Stimulated activated naive CD4-positive, alpha-beta T cell (primary cell): ENCODE measurements around the gene BRIX1.
"Not testable (repeated sequence)": the region's sequence is repeated elsewhere in the genome, so short reads cannot be mapped to it uniquely, and the experiment has no call there.

Source experiments
- DNase-seq, 6 experiments: peaks; one replicate each; lab custom pipeline; 2025; lab: John Stamatoyannopoulos, UW

BRIX1 gene

GRCh38 chr5:34967540-34967939 lies 52.0 kb downstream of the BRIX1 start:
- DNase-seq = no peak

GRCh38 chr5:34968258-34968657 lies 52.7 kb downstream of the BRIX1 start:
- DNase-seq = no peak

- no peak for DNase-seq
Measured at GRCh38 chr5:34970552-34970951, 55.0 kb downstream of the BRIX1 start.

GRCh38 chr5:34971655-34972054 lies 56.1 kb downstream of the BRIX1 start:
- DNase-seq = not testable (repeated sequence)
